Coronary artery (tissue), 2 donors: ENCODE data around the gene OR6S1.

Source experiments
- DNase-seq: peaks from one replicate; pipeline ENCODE4 v3.0.0-alpha.2; 2017; ENCODE audit warnings: low spot score
- H3K27ac ChIP-seq, 2 donors: fragments of 200-600 bp; sonication (generic); one replicate each; pipeline ENCODE4 v1.5.1; 2016 to 2019
- H3K4me3 ChIP-seq: fragments of 200-600 bp; sonication (generic); 2 replicates; pipeline ENCODE4 v1.5.1; 2016; ENCODE audit warnings: mild to moderate bottlenecking, moderate library complexity
- TF ChIP-seq, protein P1 (sequence below): fragments of 200-600 bp; sonication (generic); IDR thresholded peaks from one replicate; pipeline ENCODE4 v1.5.1; 2019; ENCODE audit warnings: antibody characterized with exemption

OR6S1 gene

DNA sequence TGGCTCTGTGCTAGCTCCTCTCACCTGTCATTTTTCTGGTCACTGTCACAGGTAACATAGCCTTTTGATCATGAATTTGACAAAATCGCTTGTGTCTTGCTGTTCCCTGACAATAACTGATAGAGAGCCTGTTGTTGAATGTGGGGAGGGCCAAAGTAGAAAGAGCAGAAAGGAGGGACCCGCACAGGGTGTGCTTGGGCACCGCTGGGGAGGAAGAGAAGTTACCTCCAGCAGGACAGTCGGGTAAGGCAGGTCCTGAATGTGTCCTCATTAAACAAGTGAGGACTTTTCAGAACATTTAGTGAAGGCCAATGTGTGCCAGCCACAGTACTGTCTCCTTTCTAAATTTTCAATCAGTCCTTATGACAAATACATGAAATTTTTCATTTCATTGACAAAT lies 50.3 kb downstream of the OR6S1 start, which contains the start of gene RNASE12:
TSS of gene RNASE12 (minus strand) at position 142 of the 400 bp plus-strand sequence. CDS start 653 bp downstream, outside the sequence.
- Histone ChIP-seq H3K27ac (no peak within 1 kb of the TSS), H3K4me3 (no peak within 1 kb of the TSS)
- TF ChIP-seq, protein P1, sequence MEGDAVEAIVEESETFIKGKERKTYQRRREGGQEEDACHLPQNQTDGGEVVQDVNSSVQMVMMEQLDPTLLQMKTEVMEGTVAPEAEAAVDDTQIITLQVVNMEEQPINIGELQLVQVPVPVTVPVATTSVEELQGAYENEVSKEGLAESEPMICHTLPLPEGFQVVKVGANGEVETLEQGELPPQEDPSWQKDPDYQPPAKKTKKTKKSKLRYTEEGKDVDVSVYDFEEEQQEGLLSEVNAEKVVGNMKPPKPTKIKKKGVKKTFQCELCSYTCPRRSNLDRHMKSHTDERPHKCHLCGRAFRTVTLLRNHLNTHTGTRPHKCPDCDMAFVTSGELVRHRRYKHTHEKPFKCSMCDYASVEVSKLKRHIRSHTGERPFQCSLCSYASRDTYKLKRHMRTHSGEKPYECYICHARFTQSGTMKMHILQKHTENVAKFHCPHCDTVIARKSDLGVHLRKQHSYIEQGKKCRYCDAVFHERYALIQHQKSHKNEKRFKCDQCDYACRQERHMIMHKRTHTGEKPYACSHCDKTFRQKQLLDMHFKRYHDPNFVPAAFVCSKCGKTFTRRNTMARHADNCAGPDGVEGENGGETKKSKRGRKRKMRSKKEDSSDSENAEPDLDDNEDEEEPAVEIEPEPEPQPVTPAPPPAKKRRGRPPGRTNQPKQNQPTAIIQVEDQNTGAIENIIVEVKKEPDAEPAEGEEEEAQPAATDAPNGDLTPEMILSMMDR, result no peak

More for the DNA sequence above, 50.3 kb downstream of the OR6S1 start, which contains the start of gene RNASE12:
- no peak for DNase-seq
